ENCODE data around the gene C16orf78.

- TF ChIP-seq CTCF (IDR thresholded peaks at IDR 0.05) (no peak), EP300 (IDR thresholded peaks at IDR 0.05) (no peak), POLR2A (IDR thresholded peaks at IDR 0.05) (no peak)
These were observed 19.9 kb upstream of the C16orf78 start for GRCh38 chr16:49353680-49354079.

Data from upper lobe of left lung (tissue), 4 donors.